ENCODE data around the gene SNX14.

The SNX14 gene

DNA sequence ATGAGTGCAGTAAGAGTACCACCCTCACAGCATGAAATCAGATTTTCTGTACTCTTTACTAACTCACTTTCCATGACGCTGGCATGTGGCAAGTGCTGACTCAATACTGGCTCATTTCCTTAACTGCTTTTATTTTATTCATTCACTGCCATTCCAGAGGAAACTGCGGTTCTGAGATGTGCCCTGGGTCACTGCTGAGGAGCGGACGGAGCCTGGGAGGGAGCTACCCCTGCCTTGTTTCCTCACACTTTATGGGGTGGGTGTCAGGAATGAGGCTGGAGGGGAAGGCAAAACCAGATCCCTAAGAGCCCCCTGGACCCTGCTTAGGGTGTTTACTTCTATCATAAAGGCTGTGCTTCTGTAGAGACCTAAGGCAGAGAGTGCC lies 129.4 kb downstream of the SNX14 start:
- no peak for DNase-seq (ENCODE audit: low read depth)

DNA sequence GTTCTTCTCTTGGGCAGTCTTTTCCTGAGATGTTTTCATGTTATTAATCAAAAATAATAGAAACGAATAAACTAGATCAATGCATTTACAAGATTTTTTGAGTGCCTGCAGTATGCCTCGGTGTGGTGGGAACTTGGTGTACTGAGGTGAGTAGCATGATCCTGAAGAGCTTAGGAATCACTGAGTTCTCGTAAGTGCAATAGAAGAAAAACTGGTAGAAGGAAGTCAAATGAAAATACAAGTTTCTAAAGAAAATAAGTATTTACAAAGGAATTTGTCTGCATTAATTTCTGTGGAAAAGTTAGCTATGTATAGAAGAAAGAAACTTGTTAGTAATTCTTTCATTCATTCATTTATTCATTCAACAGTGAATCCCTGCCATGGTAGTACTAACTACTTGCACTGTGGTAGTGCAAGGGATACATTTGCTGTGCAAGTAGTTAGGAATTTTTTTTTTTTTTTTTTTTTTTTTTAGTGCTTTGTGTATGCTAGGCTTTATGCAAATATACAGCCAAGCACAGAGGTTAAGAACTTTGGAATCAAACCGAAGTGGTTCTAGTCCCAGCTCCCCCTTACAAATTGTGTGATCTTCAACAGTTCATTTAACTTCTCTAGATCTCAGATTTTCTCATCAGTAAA lies 129.9 kb downstream of the SNX14 start:
- no peak for DNase-seq (ENCODE audit: low read depth)

DNA sequence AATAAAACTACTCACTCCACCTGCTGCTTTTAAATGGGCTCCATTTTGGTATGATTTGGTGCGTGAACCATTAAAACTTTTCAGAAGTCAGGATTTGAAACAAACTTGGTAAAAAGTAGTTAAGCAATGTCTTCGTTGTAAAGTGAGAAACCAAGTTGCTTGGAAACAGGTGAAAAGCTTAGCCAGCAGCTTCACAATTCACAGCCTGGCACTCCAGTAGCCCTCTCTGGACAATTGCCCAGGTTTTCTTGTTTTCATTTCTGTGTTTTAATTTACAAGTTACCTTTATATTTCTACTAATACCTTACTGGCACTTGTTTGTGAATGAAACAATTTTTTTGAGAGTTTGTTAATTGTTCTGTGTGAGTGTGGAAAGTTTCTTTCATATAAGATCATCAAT lies 131.0 kb downstream of the SNX14 start:
- no peak for DNase-seq (ENCODE audit: low read depth)

DNA sequence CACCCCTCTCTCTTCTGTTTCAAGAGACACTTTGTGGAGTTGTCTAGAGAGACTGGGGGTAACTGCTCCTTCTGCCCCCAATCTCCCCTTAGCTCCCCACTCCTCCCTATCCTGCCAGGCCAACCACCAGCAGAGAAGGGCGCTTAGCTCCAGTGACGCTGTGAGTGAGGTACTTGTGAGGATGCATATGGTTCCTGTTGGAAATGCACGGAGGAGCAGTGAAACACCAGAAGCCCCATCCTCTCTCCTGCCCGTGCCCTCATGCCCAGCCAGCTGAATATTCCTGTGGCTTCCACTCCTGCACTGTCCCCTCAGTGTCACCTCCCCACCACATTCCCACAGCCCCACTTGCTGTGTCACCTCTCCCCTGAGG lies 131.9 kb downstream of the SNX14 start:
- DNase-seq (ENCODE audit: low read depth): no peak

DNA sequence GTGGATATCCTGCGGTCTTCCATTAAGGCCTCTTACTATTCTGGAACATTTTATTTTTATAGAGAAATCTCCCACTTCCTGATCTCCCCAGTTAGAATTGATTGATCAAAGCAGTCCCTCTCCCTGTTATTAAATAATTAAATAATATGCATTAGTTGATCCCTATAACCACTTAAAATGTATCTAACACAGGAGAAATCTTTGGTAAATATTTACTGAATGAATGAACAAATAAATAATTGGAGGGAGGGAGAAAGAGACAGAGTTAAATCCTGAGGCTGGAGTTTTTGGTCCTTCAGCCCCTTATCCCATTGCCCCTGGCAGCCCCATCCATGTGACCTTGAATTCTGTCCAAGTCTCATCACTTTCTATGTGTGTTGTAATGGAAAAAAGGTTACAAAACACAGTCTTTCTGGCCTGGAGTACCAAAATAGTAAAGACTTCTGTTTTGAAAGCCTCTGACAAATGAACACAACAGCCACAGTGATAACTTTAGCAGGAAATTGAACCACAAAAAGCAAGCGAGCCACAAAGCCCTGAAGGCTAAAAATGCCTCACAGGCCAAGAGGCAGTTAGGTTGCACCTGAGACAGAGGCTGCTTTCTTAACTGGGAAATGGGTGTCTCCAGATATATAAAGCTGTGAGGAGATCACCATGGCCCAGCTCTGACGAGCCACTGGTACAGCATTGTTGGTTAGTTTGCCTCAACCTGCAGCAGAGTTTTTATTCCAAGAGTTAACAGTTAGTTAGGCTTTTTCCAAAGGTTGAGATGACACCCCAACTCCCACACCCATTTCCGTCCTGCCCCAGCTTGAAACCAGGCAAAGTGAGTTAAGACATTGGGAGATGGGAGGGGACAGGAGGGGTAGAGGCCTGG lies 132.5 kb downstream of the SNX14 start:
- peak; percentile 28 for DNase-seq (ENCODE audit: low read depth)

DNA sequence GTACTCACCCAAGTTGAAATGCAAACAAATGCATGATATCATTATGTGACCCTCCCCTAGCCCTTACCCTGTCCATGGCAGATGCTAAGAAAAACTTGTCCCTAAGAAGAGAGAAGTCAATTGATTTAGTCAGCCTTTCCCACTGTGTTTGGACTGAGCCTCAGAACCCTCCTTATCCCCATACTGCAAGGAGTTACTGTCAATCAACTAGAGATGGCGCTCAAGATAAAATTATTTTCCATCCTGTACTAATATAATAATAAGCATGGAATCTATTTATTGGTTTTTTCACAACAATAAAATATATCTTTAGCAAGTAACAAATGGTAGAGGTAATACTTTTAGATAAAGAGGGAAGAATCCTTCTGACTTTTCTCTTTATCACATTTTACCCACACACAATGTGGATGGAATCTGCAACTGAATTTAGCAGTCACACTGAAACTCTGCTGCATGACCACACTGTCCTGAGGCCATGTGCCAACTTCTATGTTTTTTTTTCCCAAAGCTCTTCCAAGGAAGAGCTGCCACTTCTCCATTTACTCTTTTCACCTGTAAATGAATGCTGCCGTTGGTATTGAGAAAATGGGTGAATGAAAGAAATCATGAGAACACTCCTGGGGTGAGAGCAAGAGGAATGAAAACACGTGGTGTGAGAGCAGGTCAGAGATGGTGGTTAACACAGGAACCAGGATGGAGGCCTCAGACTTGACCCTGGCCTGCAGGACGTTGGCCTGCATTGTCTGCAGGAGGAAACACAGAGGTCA lies 133.3 kb downstream of the SNX14 start:
- DNase-seq (ENCODE audit: low read depth): no peak

DNA sequence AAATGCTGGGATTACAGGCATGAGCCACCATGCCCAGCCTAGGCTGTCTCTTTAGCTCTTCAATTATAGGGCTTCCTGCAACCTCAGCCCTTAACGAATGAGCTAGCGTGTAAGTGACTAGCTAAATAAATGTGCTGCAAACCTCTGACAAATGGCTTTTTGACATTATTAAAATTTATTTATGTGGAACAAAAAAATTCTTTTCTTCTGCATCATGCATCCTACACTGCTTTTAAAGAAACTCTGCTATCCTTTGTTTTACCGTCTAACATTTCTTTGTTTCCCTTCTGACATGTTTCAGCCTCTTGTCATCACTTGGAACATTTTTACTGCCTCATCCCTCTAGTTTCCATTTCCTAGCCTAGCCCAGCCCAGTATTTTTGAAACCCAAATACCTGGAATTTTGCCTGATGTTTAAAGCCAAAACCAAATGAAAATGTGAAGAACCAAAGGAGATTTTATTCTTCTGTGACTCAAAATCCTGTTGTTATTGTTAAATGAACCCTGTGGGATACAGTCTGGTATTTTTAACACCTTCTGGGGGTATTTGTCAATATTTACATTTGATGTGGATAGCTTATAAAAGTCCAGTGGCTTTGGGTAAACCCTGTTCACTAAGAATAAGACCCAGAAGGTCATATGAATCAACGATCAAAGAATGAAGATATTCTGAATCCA lies 134.3 kb downstream of the SNX14 start:
- no peak for DNase-seq (ENCODE audit: low read depth)

DNA sequence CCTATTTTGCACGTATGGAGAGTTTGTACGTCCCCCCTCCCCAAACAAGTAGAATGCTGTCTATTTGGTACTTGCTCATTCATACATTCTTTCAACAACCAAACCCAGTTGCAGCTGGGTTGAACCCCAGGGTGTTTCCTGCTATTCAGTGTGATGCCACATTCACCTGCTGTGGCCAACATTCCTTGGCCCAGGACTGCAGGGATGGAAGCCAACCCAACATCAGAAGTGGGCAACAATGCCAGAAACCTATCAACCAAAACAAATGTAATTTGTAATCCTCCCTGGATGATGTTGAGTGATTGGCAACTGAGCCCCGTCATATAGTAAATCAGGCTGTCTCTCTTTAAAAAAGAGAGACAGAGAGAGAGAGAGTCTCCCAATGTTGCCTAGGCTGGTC lies 134.9 kb downstream of the SNX14 start:
- DNase-seq (ENCODE audit: low read depth): no peak

DNA sequence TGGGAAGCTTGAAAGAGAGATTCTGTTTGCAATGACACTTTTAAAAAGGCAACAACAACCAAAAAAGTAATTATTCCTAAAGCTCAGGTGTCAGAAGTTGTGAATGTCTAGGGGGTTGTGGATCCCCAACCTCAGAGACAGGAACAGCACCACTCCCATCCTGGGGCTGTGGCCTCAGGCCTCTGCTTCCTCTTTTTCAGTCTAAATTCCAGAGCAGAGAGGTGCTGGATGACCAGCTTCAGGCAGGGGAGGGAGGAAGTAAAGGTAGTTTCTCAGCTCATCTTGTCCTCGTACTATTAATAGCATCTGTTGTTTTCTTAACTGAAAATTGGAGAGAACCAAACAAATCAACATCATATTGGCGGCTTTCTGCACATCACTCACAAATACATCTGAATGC lies 135.5 kb downstream of the SNX14 start:
- DNase-seq (ENCODE audit: low read depth): no peak

DNA sequence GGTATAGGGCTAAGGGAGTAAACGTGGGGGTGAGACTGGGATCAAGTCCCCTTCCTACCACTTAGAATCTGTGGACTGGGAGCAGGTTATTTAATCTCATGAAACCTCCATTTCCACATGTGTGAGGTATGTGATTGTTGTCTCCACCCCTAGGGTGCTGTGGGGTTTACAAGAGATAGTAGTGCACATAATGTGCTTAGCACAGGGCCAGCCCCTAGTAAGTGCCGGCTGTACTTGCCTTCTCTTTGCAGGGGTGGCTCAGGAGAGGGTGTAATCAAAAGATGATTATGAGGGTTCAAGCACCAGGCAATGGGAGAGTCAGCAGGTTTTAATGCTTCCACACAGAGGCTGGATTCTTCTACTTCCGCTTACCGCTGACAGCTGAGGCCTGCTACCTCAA lies 136.9 kb downstream of the SNX14 start:
- DNase-seq (ENCODE audit: low read depth): no peak
